WI38 (cell line): ENCODE measurements around the gene TNFRSF11A.

Source experiments
- H3K4me3 ChIP-seq: 2 replicates; pipeline ENCODE4 v1.5.1; 2011; ENCODE audit warnings: low read depth, mild to moderate bottlenecking, control low read depth, low read length
- CTCF ChIP-seq: IDR thresholded peaks from 2 replicates; pipeline ENCODE4 v1.5.1; 2012; ENCODE audit warnings: low read depth, mild to moderate bottlenecking, control low read depth, low read length

TNFRSF11A gene

GRCh38 chr18:62384068-62384467 lies 59.0 kb downstream of the TNFRSF11A start:
- no peak for TF ChIP-seq CTCF
- H3K4me3 ChIP-seq = no peak overlapping the region

- no peak overlapping the region for H3K4me3 ChIP-seq
- no peak for TF ChIP-seq CTCF
Observed at GRCh38 chr18:62384610-62385097, 59.5 kb downstream of the TNFRSF11A start.

- no peak for TF ChIP-seq CTCF
- H3K4me3 ChIP-seq = no peak overlapping the region
Observed at GRCh38 chr18:62386091-62386490, 61.0 kb downstream of the TNFRSF11A start.

- H3K4me3 ChIP-seq = no peak overlapping the region
- TF ChIP-seq CTCF = no peak
Observed at GRCh38 chr18:62386601-62387000, 61.5 kb downstream of the TNFRSF11A start.

- no peak for TF ChIP-seq CTCF
- H3K4me3 ChIP-seq = no peak overlapping the region
Observed at GRCh38 chr18:62387257-62387656, 62.1 kb downstream of the TNFRSF11A start.

- TF ChIP-seq CTCF = no peak
- no peak overlapping the region for H3K4me3 ChIP-seq
Observed at GRCh38 chr18:62388855-62389760, 64.0 kb downstream of the TNFRSF11A start.

- no peak for TF ChIP-seq CTCF
- H3K4me3 ChIP-seq = no peak overlapping the region
Observed at GRCh38 chr18:62389761-62390481, 64.8 kb downstream of the TNFRSF11A start.
